Activated CD4-positive, CD25-positive, alpha-beta regulatory T cell treated with anti-CD3 and anti-CD28 coated beads, Interleukin-2, amount 50 U/mL, for 16 hours (primary cell): ENCODE measurements around the gene ACTN1.
A peak's percentile ranks its signal among the peaks of the same experiment; 100 is the strongest.

Experiments
- DNase-seq: peaks from one replicate; pipeline ENCODE4 v3.0.0-alpha.2; 2020; ENCODE audit warnings: low read depth, low spot score

ACTN1 gene

DNA sequence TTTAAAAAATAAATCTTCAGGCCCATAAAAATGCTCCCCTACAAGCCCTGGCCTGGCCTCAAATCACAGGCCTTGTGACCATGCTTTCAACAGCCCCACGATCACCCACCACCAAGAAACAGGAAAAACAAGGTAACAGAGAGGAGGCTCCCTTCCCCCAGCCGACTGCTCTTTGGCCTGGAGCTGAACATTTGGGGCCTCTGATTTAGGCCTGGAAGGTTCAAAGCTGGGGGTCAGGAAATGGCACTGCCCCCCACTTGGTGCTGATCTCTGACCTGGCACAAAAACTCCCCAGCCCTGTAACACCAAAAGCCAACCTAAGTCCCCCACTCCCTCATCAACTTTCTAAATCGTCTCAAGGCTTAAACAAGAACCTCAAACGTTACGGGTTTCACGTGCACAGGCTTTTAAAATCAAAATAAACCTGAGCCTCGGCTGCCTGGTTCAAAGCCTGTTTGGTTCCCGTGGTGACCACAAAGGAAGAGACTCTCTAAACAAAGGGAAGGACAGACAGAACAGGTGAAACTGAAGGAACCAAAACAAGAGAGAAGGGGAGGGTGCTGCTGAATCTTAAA, 9.0 kb downstream of the ACTN1 start:
- no peak for DNase-seq

DNA sequence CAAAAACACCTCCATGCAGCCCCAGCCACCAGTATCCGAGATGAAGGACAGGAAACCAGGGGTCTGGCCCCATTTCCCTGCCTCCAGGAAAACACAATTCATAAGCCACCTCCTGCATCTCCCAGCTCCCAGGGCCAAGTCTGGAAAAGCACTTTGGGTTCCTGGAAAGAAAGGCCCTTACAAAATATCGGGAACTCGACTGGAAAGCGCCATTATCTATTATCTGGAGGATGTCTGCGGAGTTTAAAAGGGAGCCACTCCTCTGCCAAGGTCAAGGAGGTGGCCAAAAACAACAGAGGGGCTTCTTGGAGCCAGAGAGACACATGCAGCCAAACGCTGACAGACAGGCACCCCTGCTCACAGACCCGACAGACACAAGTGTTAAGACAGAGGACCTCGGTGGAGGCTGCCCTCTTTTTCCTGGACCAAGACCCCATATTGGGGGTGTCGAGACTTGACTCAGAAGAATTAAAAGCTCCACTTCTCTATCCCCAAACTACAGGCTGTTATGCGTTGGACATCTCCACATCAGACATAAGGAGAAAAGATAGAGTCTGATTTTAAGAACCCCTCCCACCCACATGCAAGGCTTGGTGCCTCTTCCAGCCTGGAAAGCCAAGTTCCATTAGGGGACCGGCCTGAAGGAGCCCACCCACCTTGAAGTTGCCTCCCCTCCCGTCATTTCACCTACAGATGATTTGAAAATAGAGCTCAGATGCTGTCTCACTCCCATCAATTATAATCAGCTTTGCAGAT, 9.6 kb downstream of the ACTN1 start:
- no peak for DNase-seq

DNA sequence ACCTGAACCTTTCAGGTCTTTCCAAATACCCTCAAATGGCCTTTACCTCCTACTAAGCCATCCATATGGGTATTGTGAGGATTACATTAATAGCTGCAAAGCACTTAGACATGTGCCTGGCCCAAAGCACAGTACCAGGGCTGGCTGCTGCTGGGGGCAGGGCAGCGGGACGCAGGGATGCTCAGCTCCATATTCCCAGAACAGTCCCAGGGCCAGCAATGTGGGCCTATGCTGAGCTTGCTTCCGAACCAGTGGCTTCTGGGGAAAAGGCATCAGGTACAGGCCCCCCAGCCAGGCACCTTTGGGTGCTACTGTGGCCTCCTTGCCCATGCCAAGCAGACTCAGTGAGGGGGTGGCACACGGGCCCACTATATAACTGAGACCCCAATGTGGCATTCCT, 10.4 kb downstream of the ACTN1 start:
- DNase-seq, result no peak

DNA sequence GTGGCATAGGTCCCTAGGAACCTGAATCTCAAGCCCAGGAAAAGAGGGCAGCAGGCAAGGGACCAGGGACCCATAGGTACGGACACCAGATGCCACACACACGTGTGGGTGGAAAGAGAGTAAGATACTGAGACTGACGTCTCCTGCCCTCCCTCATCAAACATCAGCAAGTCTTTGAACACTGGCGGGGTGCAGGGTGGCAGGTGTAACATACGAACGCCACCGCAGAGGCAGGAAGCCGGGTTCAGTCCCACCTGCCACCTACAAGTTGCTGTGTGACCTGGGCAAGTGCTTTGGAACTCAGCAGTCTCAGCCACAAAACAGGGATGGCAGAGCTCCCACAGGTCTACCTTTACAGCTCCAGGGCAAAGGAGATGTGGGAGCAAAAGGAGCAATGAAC, 11.1 kb downstream of the ACTN1 start:
- peak; percentile 30 for DNase-seq

DNA sequence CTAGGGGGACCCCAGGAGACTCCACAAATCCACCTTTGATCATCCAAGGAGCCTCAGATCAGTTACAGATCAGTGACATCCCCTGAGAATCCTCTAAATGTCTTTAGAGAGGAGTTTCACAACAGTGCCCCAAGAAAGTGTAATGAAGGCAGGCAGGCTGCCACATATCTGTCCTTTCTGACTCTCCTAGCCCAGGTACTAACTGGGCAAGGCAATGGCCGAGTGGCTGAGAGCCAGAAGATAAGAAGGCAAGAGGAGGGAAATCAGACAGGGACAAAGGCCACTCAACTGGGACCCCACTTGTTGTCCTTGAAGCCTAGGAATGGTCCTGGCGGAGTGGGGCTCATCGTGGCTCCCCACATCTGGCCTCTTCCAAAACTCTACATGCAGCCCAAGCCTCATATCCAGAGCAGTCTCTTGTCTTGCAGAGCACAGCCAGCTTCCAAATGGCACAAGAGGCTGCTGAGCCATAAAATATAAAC, 11.6 kb downstream of the ACTN1 start:
- no peak for DNase-seq

DNA sequence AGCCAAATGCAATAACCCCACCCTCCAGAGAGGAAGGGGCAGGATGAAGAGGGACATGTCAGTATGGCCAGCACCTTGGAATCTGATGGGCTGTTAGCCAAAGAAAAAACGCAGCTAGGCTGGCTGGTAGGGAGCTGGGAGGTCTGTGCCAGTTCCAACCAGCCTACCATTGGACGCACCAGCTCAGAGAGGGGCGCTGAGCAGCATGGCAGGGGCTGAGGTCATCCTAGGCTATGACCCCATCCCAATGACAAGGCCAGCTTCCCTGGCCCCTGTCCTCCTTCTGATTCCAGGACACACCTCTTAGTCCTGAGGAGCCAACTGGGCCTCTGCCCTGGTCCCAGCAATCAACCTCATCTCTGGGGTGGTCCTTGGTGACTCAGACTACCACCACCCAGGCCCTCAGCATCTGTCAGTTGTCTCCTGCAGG, 12.2 kb downstream of the ACTN1 start:
- DNase-seq, result no peak

DNA sequence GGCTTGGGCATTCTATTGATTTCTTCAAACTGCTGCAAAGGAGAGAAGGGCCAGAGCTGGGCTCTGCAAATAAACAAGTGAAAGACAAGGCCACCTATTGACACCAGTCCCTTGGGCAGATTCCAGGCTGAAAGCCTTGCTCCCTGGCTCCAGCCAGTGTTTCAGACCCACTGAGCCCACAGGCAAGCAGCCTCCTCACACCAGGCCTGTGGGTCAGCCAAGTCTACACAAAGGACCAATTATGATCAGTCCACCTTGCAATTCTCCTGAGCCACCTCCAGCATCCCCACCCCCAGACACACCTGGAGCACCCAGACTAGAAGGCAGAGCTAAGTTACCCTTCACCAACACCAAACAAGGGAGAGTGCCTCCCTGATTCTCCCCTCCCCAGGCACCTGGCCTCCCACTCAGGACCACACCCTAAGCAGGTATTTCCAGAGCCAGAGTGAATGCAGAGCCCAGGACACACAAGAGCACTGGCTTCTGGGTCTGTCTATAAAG, 13.8 kb downstream of the ACTN1 start:
- no peak for DNase-seq

DNA sequence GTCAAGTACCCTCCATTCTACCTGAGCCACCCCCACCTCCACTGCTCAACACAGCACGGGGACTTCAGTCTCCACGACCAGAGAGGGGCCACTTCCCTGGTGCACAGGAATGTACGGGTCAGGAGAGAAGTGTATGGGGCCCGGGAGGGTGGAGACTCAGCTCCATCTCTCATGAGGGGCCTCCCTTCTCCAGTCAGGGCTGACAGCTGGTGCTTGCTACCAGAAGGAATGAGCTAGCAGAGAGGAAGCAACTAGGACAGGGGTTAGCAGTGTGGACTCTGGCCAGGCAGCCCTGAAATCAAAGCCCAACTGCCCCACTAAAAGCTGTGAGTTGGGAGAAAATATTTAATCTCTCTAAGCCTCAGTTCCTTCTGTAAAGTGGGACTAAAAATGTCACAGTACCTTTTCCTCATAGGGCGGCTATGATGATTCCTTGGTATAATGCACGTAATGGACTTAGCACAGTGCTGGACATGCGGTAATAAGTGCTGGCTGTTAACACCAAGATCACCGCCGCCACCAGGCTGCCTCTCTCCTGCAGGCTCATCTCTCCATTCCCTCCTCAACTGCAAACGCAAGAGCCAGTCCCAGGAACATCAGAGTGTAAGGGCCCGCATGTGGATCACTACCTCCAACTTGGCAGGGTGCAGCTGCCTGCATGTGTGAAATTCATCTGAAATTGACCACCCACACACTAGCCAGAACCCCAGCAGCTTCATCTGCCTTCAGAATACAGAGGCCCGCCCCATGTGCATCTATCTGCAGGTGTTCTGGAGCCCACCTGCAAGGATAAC, 14.6 kb downstream of the ACTN1 start:
- DNase-seq, result no peak

DNA sequence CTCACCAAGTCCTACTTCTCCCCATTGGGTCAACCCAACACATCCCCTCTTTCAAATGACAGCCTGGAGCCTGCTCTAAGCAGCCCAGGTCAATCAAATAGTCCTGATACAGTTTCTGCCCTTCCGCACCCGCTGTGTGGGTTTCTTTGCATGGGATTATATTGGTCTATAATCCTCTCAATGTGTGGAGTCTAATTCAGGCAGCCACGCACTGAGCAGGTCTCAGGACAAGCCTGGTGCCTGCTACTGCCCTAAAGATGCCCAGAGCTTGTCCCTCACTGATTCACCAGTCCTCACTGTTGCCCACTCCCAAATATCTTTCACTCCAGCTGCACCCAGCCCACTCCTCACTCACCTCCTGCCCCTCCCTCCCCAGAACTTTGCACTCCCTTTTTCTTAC, 16.4 kb downstream of the ACTN1 start:
- DNase-seq, result no peak

DNA sequence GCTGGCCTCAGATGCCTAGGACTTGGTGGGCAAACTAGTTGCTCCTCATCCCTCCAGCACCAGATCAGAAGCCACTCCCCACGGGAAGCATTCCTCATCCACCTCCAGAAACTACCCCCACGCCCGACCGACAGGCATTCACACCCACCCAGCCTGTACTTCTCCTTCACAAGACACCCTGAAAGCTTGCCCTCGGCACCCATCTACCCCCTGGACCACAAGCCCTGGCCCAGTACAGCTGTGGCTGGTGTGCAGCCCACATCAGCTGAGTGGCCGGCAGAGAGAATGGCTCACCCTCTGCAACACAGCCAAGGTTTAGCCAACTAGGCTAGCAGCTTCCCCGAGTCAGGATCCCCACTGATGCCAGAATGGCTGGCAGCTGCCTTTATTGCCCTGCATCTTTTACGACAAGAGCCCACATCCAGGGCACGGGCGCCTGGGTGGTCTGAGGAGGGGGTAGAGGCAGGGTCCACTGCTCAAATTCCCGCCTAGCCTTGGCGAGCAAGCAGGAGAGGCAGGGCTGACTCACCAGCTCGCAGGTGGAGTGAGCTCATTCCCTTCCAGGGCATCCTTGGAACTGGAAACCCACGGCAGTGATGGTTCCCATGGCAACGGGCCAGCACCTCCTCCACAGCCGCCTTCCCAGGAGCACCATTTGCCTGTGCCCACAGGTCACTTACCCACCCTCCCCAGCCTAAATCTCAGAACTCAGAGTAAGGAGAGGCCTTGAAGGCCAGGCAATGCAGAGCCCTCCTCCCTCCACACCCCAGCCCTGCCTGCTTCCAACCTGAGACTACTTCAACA, 17.1 kb downstream of the ACTN1 start:
- no peak for DNase-seq

DNA sequence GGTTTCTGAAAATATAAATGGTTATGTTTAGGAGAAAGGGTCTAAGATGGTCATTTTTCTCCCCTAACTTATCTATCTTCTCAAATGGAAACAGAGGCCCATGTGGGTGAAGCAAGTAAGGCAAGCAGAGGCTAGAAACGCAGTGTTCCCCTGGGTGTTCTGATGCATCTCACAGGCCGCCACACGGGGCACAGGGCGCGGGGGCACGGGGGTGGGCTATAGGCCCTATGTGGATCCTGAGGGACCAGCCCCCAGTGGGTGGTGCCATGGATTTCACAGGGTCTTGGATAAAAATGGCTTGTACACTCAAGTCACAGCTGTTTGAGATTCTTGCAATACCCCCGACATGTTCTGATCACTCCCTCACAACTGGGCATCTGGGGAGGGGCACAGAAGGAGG, 17.7 kb downstream of the ACTN1 start:
- no peak for DNase-seq

DNA sequence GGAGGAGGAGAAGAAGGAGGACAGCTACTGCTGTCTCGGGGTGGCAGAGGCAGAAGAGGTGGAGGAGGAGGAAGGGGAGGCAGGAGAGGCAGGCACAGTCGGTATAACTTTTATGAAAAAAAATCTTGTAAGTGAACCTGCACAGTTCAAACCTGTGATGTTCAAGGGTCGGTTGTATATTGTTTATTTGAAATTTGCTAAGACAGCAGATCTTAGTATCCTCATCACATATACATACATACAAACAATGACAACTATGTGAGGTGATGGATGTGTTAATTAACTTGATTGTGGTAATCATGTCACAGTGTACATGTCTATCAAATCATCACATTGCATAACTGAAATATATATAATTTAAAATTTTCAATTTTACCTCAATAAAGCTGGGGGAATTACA, 19.0 kb downstream of the ACTN1 start:
- no peak for DNase-seq

DNA sequence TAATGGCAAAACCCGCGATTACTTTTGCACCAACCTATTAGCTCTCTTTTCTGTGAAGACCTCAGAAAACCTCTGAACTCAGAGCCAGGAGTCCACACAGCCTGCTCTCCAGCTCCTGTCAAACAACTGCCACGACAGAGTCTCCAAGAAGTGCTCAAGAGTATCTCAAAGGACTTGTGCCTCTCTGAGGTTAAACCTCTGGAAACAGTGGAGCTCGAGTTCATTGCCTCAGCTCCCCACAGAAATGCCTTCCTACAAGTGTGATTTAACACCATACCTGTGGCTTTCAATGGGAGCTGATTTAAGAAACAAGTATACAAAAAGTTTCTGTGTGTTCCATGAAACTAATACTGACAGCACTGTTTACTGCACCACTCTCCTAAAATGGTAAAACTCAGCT, 20.1 kb downstream of the ACTN1 start:
- DNase-seq, result no peak

DNA sequence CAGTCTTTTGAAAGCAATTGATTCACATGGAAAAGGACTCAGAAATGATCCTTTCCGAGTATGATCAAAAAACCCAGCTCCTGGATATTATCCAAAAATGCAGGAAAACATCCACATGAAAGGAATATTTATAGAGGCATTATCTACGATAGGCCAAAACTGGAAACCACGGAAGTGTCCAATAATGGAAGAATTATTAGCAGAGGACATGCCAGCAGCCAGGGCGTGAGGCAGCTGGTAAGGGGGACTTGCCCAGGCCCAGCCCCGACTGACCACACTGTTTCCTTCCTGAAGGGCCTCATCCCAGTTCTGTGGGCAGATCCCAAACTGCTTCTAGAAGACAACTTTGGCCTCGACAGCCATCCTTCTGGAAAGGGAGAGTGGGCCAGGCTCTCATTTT, 20.5 kb downstream of the ACTN1 start:
- no peak for DNase-seq

DNA sequence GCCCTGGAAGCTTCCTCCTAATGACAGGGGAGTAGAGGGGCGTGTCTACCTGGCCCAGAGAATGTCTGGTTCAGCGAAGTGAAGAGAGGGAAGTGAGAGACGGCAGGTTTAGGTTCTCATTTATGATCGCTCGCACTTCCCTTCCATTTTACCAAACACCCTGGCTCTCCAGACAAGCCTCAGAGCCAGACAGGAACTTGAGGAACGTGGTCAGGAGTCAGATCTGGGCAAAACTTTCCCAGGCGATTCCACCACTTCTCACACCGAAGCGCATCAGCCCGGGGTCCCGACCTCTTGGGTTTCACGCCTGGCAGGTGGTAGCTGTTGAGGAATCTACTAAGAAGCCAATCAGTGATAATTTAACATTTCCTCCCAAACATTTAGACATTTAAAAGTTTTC, 21.3 kb downstream of the ACTN1 start:
- no peak for DNase-seq

DNA sequence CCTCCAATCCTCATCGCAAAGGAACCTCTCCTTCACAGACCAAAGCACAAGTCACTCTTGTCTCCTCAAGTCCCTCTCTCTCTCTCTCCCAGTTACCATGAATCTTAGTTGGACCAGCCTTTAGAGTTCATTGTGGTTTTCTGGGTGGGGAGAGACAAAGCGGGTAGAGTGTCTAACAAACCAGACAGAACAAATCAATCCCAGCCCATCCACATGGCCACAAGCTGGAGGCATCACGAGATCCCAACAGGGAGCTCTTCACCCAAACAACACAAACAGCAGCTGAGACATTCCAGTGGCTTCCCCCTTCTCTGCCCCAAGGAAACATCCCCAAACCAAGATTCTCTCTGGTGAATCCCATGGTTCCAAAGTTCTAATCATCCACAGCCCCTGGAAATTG, 22.4 kb downstream of the ACTN1 start:
- DNase-seq, result no peak

DNA sequence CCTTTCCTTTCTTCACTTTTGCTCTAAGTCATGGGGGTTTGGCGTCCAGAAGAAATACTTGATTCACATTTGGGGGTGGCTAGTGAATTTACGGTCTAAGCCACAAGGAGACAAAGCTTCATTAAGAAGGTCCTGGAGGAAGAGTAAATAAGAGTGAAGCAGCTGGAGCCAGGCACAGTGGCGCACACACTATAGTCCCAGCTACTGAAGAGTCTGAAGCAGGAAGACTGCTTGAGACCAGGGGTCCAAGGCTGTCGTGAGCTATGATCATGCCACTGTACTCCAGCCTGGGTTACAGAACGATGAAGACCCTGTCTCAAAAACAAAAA, 23.3 kb downstream of the ACTN1 start:
- no peak for DNase-seq

DNA sequence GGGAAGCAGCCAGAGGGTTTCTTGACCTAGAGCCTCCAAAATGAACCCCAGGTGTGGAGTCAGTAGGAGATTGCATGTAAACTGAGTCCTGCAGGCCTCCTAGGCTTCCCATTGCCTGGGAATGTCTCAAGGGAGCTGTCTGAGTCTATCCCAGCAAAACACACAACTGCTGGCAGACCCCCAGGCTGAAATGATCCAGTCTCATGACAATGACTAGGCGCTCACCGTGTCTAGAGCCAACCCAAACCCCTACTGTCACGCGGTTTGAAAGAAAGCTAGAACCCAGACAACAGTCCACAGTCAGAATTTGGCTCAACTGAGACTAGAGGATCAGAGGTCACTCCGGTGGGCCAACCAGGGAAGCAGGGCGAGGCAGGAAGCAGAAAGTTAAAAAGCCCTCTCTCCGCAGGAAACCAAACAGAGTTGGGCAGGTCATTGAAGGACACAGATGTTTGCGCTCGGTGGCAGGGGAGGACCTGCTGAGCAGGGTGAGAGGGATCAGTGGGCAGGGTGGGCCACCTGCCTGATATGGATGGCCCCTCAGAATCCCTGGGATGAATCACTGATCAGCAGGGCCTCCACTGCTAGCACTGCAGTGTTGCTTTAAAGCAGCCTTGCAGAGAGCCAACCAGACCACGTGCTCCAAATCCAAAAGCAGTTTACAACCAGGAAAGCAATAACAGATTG, 23.8 kb downstream of the ACTN1 start:
- no peak for DNase-seq

DNA sequence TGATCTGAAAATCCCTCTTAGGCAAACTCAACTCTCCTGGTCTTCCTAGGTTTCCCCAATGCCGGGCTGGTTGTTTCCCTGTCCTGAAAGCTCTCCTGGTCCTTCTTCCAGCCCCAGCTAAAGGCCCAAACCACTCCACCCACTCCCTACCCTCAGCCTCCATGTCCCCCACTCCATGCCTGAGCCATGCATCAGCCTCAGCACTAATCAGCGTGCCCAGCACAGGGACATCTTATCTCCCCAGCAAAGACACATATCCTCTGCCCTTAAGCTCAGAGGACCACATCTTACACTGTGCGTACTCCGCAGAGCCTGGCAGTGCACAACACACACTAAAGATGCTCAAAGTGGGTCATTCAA, 25.9 kb downstream of the ACTN1 start:
- DNase-seq, result no peak

DNA sequence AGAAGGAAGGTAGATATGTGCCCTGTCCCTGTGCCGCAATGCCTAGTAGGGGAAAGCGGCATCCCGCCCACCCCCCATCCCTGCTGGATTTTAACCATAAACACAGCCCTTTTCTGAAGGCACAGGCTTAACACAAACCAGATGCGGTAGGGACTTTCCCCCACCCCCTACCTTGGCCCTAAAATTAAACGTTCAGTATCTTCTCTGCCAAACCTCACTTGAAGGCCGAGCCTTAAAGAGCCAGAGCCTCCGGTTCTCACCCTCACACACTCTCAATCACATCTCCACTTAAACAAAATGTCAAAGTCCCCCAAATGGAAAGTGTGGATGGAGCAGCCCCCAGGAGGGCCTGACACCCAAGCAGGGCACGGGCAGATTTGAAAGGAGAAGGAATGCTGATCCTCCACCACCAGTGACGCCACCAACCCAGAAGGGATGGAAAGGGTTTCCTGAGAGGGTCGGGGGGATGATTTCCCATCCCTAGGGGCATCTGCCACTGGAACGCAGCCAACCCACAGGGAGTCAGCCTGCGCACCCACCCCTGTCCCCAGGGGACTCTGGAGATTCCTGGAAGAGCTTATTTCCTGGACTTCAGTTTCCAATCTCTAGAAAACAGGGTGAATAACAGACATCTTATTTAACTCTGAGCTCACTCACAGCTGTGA, 26.4 kb downstream of the ACTN1 start:
- DNase-seq, result no peak
